HUES64 (cell line): ENCODE results near the gene C4orf50.

Experiments used
- H3K27ac ChIP-seq: 2 replicates; pipeline ENCODE4 v1.7.0; 2013; ENCODE audit warnings: low read depth, low read length, inconsistent platforms
- H3K27me3 ChIP-seq: 2 replicates; pipeline ENCODE4 v1.6.1; 2013; ENCODE audit warnings: mild to moderate bottlenecking, low read length; ENCODE audit not compliant: insufficient read depth
- H3K36me3 ChIP-seq: 2 replicates; pipeline ENCODE4 v1.6.1; 2013; ENCODE audit warnings: mild to moderate bottlenecking, low read length; ENCODE audit not compliant: insufficient read depth
- H3K4me1 ChIP-seq: 2 replicates; pipeline ENCODE4 v1.6.1; 2013; ENCODE audit warnings: mild to moderate bottlenecking, low read length, moderate library complexity; ENCODE audit not compliant: insufficient read depth
- H3K4me3 ChIP-seq: 2 replicates; pipeline ENCODE4 v1.5.1; 2013; ENCODE audit warnings: mild to moderate bottlenecking, low read length, moderate library complexity
- H3K9ac ChIP-seq: 2 replicates; pipeline ENCODE4 v1.6.1; 2013; ENCODE audit warnings: mild to moderate bottlenecking, low read depth, low read length
- H3K9me3 ChIP-seq: 2 replicates; pipeline ENCODE4 v1.6.1; 2013; ENCODE audit warnings: low read depth, low read length; ENCODE audit not compliant: insufficient read depth
- WGBS: fragments of 150-250, 120-280 bp; methylation state at CpG from one replicate; pipeline ENCODE4 v1.1.7; 2013; ENCODE audit warnings: missing lambda C conversion rate; 5-methylcytosine and 5-hydroxymethylcytosine counted together

The C4orf50 gene

GRCh38 chr4:6043188-6043587 lies 25.0 kb upstream of the C4orf50 start:
- 95% methylated on average over 13 of the region's 13 CpGs for WGBS
- H3K4me1 ChIP-seq: no peaks in the 10 kb centered on the region
- H3K9ac ChIP-seq: no peak overlapping the region
- H3K27ac ChIP-seq: no peak overlapping the region
- H3K9me3 ChIP-seq: no peaks in the 10 kb centered on the region
- no peaks in the 10 kb centered on the region for H3K36me3 ChIP-seq
- H3K27me3 ChIP-seq: peaks cover 9% of the 10 kb centered on the region; the same call in 1 of the 2 replicates
- no peak overlapping the region for H3K4me3 ChIP-seq

GRCh38 chr4:6042293-6043063 lies 24.2 kb upstream of the C4orf50 start:
- Histone ChIP-seq H3K4me1 (no peaks in the 10 kb centered on the region), H3K27ac (no peak overlapping the region), H3K36me3 (no peaks in the 10 kb centered on the region), H3K9ac (no peak overlapping the region), H3K4me3 (no peak overlapping the region), H3K9me3 (no peaks in the 10 kb centered on the region), H3K27me3 (peaks cover 9% of the 10 kb centered on the region; the same call in 1 of the 2 replicates)
- WGBS: 95% methylated on average over 21 of the region's 21 CpGs

GRCh38 chr4:6041800-6042199 lies 23.6 kb upstream of the C4orf50 start:
- H3K27ac ChIP-seq: no peak overlapping the region
- H3K36me3 ChIP-seq: no peaks in the 10 kb centered on the region
- H3K4me3 ChIP-seq: no peak overlapping the region
- H3K27me3 ChIP-seq: peaks cover 9% of the 10 kb centered on the region; the same call in 1 of the 2 replicates
- H3K4me1 ChIP-seq: no peaks in the 10 kb centered on the region
- WGBS: 92% methylated on average over 5 of the region's 5 CpGs
- no peaks in the 10 kb centered on the region for H3K9me3 ChIP-seq
- no peak overlapping the region for H3K9ac ChIP-seq

DNA sequence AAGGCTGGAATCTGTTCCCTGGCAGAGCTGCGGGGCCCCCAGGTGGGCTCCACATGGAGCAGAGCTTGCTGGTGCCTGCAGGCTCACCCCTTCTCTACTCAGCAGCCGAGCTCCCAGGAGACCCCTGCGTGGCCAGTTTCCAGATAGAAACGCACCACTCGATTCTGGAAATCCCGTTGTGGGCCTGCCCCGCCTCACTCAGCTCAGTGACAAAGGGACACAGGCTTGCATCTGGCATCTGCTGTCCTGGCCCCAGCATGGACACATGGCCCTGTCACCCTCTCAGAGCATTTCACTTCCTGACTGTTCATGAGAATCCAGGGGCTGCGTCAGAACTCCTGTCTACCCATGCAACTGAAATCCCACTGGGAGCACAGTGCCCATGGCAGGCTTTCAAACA lies 20.5 kb upstream of the C4orf50 start:
- Histone ChIP-seq H3K9me3 (no peaks in the 10 kb centered on the region), H3K9ac (no peak overlapping the region), H3K27ac (no peak overlapping the region), H3K36me3 (no peaks in the 10 kb centered on the region), H3K4me1 (peaks cover 4% of the 10 kb centered on the region; the same call in 1 of the 2 replicates), H3K27me3 (peaks cover 9% of the 10 kb centered on the region; the same call in 1 of the 2 replicates), H3K4me3 (no peak overlapping the region)
- WGBS: 93% methylated on average over 8 of the region's 8 CpGs

- H3K4me1 ChIP-seq: peaks cover 4% of the 10 kb centered on the region; the same call in 1 of the 2 replicates
- WGBS: 94% methylated on average over 16 of the region's 16 CpGs
Measured at GRCh38 chr4:6035786-6036185, 17.6 kb upstream of the C4orf50 start.

GRCh38 chr4:6033381-6033780 lies 15.2 kb upstream of the C4orf50 start:
- Histone ChIP-seq H3K4me3 (no peak overlapping the region), H3K27ac (no peak overlapping the region), H3K27me3 (no peaks in the 10 kb centered on the region), H3K36me3 (no peaks in the 10 kb centered on the region), H3K9ac (no peak overlapping the region), H3K9me3 (no peaks in the 10 kb centered on the region), H3K4me1 (peaks cover 14% of the 10 kb centered on the region)
- WGBS: 91% methylated on average over 4 of the region's 4 CpGs

More at GRCh38 chr4:6035786-6036185, 17.6 kb upstream of the C4orf50 start:
- Histone ChIP-seq H3K27ac (no peak overlapping the region), H3K9ac (no peak overlapping the region), H3K36me3 (no peaks in the 10 kb centered on the region), H3K27me3 (peaks cover 6% of the 10 kb centered on the region; the same call in 1 of the 2 replicates), H3K9me3 (no peaks in the 10 kb centered on the region), H3K4me3 (no peak overlapping the region)

GRCh38 chr4:6032249-6033244 lies 14.3 kb upstream of the C4orf50 start:
- Histone ChIP-seq H3K9ac (no peak overlapping the region), H3K36me3 (no peaks in the 10 kb centered on the region), H3K27ac (no peak overlapping the region), H3K27me3 (no peaks in the 10 kb centered on the region), H3K9me3 (no peaks in the 10 kb centered on the region), H3K4me1 (peaks cover 14% of the 10 kb centered on the region), H3K4me3 (no peak overlapping the region)
- WGBS: 86% methylated on average over 11 of the region's 11 CpGs

GRCh38 chr4:6031846-6032245 lies 13.6 kb upstream of the C4orf50 start:
- Histone ChIP-seq H3K27me3 (no peaks in the 10 kb centered on the region), H3K4me1 (peaks cover 14% of the 10 kb centered on the region), H3K9ac (no peak overlapping the region), H3K36me3 (no peaks in the 10 kb centered on the region), H3K4me3 (no peak overlapping the region), H3K9me3 (no peaks in the 10 kb centered on the region), H3K27ac (no peak overlapping the region)
- WGBS: 88% methylated on average over 5 of the region's 5 CpGs

DNA sequence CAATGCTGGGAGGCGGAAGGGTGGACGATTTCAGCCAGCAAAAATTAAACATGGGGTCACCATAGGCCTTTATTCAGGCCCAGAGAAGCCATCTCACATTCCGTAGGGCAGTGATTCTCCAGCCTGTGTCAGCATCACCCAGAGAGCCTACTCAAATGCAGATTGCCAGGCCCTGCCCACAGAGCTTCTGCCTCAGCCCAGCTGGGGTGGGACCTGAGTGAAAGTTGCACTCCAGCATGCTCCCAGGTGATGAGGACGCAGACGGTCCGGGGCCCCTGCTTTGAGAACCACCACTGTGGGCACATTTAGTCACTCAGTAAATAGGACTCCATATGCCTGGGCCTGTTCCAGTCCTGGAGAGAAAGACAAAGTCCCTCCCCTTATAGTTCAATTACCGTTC lies 12.4 kb upstream of the C4orf50 start:
- no peak overlapping the region for H3K9ac ChIP-seq
- H3K4me1 ChIP-seq: peaks cover 10% of the 10 kb centered on the region
- H3K9me3 ChIP-seq: no peaks in the 10 kb centered on the region
- H3K4me3 ChIP-seq: no peak overlapping the region
- no peak overlapping the region for H3K27ac ChIP-seq
- WGBS: 93% methylated on average over 7 of the region's 7 CpGs
- H3K36me3 ChIP-seq: no peaks in the 10 kb centered on the region
- H3K27me3 ChIP-seq: no peaks in the 10 kb centered on the region

DNA sequence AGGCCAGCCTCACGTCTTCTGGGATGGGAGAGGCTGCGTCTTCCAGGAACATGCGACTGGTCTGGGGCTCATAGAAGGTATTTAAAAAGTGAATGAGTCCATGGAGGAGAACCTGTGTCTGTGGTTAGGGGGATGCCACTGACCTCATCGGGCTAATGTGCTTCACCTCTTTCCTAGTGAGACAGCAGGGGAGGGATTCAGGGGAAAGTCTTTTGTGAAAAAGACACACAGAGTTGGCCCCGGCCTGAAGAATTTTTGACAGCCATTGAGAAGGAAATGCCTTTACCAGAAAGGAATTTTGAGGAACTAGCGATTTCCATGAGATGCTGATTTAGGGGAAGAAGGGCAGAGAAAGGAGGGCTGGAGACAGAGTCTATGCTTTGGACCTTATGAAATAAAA lies 11.0 kb upstream of the C4orf50 start:
- Histone ChIP-seq H3K27me3 (no peaks in the 10 kb centered on the region), H3K9ac (peak overlapping the region; percentile 24; the same call in 1 of the 2 replicates), H3K4me1 (peaks cover 10% of the 10 kb centered on the region), H3K9me3 (no peaks in the 10 kb centered on the region), H3K4me3 (no peak overlapping the region), H3K27ac (peak overlapping the region; percentile 65; the same call in 1 of the 2 replicates), H3K36me3 (no peaks in the 10 kb centered on the region)
- WGBS: 52% methylated on average over 6 of the region's 6 CpGs

GRCh38 chr4:6028168-6028567 lies 9.9 kb upstream of the C4orf50 start:
- Histone ChIP-seq H3K36me3 (no peaks in the 10 kb centered on the region), H3K4me3 (no peak overlapping the region), H3K27ac (no peak overlapping the region), H3K27me3 (no peaks in the 10 kb centered on the region), H3K9me3 (no peaks in the 10 kb centered on the region), H3K9ac (no peak overlapping the region), H3K4me1 (peaks cover 10% of the 10 kb centered on the region)
- WGBS: 87% methylated on average over 10 of the region's 10 CpGs
